Stomach smooth muscle (tissue), 2 donors: ENCODE data around the gene TERB1.
"Not testable (repeated sequence)": the region's sequence is repeated elsewhere in the genome, so short reads cannot be mapped to it uniquely, and the experiment has no call there.

Source experiments
- H3K27ac ChIP-seq: one replicate; pipeline ENCODE4 v1.7.0; 2013; ENCODE audit warnings: mild to moderate bottlenecking, low read length, inconsistent platforms
- H3K27me3 ChIP-seq, 2 donors: one replicate each; pipeline ENCODE4 v1.7.0; 2013; ENCODE audit warnings: low read length in 2 of 2; ENCODE audit not compliant: insufficient read depth in 2 of 2, control insufficient read depth in 1 of 2
- H3K36me3 ChIP-seq, 2 donors: one replicate each; pipeline ENCODE4 v1.7.0; 2013; ENCODE audit warnings: low read length in 2 of 2; ENCODE audit not compliant: control insufficient read depth in 2 of 2, insufficient read depth in 2 of 2
- H3K4me1 ChIP-seq: one replicate; pipeline ENCODE4 v1.7.0; 2013; ENCODE audit warnings: low read length; ENCODE audit not compliant: control insufficient read depth, insufficient read depth
- H3K4me3 ChIP-seq, 2 donors: one replicate each; pipeline ENCODE4 v1.7.0; 2013; ENCODE audit warnings: low read length in 2 of 2
- H3K9ac ChIP-seq, 2 donors: one replicate each; pipeline ENCODE4 v1.7.0; 2013; ENCODE audit warnings: low read length in 2 of 2, mild to moderate bottlenecking in 1 of 2
- H3K9me3 ChIP-seq, 2 donors: one replicate each; pipeline ENCODE4 v1.7.0; 2013; ENCODE audit warnings: low read length in 2 of 2; ENCODE audit not compliant: control insufficient read depth in 2 of 2
- donor health status: healthy.
- donor health status: Pancreatic carcinoma.

The TERB1 gene

DNA sequence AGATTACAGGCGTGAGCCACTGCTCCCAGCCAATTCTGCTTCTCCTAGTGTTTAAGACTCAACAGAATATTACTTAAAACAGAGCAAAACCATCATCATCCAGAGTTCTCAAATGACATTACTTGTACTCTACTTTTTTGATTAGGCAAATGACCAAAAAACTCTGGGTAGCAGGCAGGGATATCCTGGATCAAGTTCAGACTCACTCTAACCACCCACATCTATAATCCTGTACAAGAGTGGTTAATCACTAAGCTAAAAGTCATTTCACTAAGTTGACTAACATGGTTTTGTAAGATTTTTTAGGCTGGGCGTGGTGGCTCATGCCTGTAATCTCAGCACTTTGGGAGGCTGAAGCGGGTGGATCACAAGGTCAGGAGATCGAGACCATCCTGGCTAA is 22.6 kb upstream of the TERB1 start:
- no peaks in the 10 kb centered on the region for H3K27me3 ChIP-seq
- no peak overlapping the region for H3K27ac ChIP-seq
- H3K4me1 ChIP-seq, result peaks cover 4% of the 10 kb centered on the region
- H3K9ac ChIP-seq, result no peak overlapping the region
- no peak overlapping the region for H3K4me3 ChIP-seq
- peaks cover 35 to 37% of the 10 kb centered on the region in 2 donors for H3K36me3 ChIP-seq
- no peaks in the 10 kb centered on the region for H3K9me3 ChIP-seq

DNA sequence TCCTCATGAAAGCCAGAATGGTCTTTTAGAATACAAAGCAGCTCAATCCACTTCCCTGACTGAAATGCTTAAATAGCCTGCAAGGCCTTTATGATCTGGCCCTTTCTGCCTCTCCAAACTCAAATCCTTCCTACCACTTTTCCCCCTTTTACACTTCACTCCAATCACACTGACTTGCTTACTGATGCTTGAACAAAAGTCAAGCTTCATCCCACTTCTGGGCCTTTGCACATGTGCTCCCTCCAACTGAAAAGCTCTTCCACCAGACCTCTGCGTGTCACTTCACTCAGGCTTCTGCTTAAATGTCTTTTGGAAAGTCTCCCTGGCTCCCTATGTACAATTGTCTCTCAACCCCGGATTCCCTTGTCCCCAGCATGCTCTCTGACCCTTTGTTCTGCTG is 13.3 kb upstream of the TERB1 start:
- Histone ChIP-seq H3K36me3 (peaks cover 33 to 64% of the 10 kb centered on the region in 2 donors), H3K27ac (no peak overlapping the region), H3K4me3 (no peak overlapping the region), H3K4me1 (no peaks in the 10 kb centered on the region), H3K9ac (no peak overlapping the region), H3K9me3 (no peaks in the 10 kb centered on the region), H3K27me3 (no peaks in the 10 kb centered on the region)

DNA sequence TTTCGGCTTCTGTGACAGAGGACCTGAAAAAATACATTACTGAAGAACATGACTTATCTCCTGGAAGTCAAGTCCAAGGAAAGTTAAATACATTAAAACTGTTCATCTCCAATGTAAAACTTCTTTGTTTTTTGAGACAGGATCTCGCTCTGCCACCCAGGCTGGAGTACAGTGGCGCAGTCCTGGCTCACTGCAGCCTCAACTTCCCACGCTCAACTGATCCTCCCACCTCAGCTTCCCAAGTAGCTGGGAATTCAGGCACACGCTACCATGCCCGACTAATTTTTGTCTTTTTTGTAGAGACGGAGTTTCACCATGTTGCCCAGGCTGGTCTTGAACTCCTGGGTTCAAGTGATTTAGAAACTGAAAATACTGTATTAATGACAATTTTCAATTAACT is 9.7 kb upstream of the TERB1 start:
- Histone ChIP-seq H3K27me3 (no peaks in the 10 kb centered on the region), H3K27ac (no peak overlapping the region), H3K36me3 (peaks cover 41 to 50% of the 10 kb centered on the region in 2 donors), H3K4me1 (no peaks in the 10 kb centered on the region), H3K9me3 (no peaks in the 10 kb centered on the region), H3K9ac (no peak overlapping the region), H3K4me3 (no peak overlapping the region)

DNA sequence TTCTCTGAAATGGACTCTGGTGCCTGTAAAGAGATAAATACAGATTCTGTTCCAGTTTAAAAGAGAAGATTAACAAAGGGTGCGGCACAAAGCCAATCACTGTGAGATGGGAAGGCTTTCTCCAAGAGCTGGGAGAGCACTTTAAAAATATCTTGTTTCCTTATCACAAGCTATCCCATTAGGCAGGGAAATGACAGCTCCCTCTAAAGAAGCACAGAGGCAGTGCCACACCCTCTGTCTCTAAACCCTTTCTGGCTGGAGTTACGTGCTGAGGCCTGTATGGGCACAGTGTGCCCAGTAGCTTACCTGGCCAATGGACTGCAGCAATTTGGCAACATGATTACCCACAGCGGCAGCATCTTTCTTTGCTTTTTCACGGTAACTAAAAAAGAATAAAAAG is 9.0 kb upstream of the TERB1 start:
- no peaks in the 10 kb centered on the region for H3K27me3 ChIP-seq
- no peaks in the 10 kb centered on the region for H3K9me3 ChIP-seq
- no peak overlapping the region for H3K4me3 ChIP-seq
- no peak overlapping the region for H3K27ac ChIP-seq
- no peak overlapping the region for H3K9ac ChIP-seq
- H3K4me1 ChIP-seq, result no peaks in the 10 kb centered on the region
- H3K36me3 ChIP-seq, result peaks cover 41 to 53% of the 10 kb centered on the region in 2 donors

DNA sequence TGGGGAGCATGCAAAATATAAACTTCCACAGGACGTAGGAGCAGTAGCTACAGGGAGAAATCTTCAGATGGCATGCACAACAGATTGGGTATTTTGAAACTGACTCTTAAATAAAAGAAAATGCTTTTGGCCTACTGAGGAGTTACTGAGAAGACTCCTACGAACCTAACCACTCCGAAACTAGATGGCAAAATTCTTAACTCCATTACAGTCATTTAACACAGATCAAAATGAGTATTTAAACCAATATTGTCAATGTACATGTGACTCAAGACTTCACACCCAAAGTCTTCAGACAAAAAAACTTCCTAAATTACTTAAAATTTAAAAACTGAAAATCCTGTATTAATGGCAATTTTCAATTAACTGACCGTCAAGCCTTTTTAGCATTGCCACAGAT is 8.4 kb upstream of the TERB1 start:
- Histone ChIP-seq H3K9ac (no peak overlapping the region), H3K9me3 (no peaks in the 10 kb centered on the region), H3K4me1 (no peaks in the 10 kb centered on the region), H3K4me3 (no peak overlapping the region), H3K36me3 (peaks cover 43 to 54% of the 10 kb centered on the region in 2 donors), H3K27ac (no peak overlapping the region), H3K27me3 (no peaks in the 10 kb centered on the region)

DNA sequence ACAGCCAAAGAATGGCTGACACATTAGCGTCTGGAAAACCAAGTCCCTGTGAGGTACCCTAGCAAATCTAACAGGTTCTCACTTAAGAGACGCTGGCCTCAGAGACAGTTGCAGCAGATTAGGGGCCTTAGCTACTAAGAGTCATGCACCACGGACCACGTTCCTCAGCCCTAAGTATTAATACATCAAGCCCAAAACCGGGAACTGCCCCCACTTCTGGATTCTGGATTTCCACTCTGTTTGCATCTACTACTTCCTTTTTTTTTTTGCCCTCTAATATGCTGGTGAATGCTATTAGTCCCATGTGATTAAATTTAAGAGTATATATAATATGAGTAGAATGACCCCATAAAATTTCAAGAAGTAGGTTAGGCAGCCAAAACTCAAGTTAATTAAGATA is 775 bp upstream of the TERB1 start:
- H3K9ac ChIP-seq, result no peak overlapping the region
- no peaks in the 10 kb centered on the region for H3K27me3 ChIP-seq
- H3K4me1 ChIP-seq, result no peaks in the 10 kb centered on the region
- no peaks in the 10 kb centered on the region for H3K9me3 ChIP-seq
- peaks cover 24 to 35% of the 10 kb centered on the region in 2 donors for H3K36me3 ChIP-seq
- no peak overlapping the region for H3K27ac ChIP-seq
- H3K4me3 ChIP-seq, result no peak overlapping the region

DNA sequence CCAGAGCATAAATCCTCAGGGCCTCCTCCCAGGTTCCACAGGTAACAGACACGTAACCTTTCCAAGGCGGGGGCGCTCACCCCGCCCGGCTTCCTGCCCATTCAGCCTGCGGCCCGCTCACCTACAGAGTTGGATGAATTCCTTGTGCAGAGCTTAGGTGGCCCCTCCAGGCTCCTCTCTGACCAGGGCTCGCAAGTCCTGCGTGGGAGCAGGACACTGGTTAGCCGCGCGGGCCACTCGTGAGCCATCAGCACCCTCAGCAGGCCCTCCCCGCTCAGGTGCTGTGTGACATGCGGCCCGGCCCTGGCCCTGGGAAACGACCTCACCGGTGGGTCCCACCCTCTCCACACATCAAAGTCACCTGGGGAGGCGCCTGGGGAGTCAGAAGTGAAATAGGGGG is 528 bp downstream of the TERB1 start:
- H3K9ac ChIP-seq, result no peak overlapping the region
- no peak overlapping the region for H3K4me3 ChIP-seq
- no peaks in the 10 kb centered on the region for H3K9me3 ChIP-seq
- peaks cover 17 to 31% of the 10 kb centered on the region in 2 donors for H3K36me3 ChIP-seq
- no peak overlapping the region for H3K27ac ChIP-seq
- no peaks in the 10 kb centered on the region for H3K27me3 ChIP-seq
- no peaks in the 10 kb centered on the region for H3K4me1 ChIP-seq

DNA sequence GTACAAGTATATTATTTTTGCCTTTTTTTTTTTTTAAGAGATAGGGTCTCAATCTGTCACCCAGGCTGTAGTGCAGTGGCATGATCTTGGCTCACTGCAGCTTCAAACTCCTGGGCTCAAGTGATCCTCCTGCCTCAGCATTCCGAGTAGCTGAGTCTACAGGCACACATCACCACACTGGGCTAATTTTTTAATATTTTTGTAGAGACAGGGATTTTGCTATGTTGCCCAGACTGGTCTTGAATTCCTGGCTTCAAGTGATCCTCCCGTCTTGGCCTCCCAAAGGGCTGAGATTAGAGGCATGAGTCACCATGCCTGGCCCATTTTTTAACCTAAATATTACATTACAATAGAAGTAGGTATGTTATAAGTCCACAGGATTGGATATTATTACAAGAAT is 3.2 kb downstream of the TERB1 start:
- no peak overlapping the region for H3K27ac ChIP-seq
- H3K4me1 ChIP-seq, result no peaks in the 10 kb centered on the region
- no peak overlapping the region for H3K9ac ChIP-seq
- H3K27me3 ChIP-seq, result no peaks in the 10 kb centered on the region
- no peak overlapping the region for H3K4me3 ChIP-seq
- no peaks in the 10 kb centered on the region for H3K9me3 ChIP-seq
- peaks cover 4 to 13% of the 10 kb centered on the region in 2 donors for H3K36me3 ChIP-seq

DNA sequence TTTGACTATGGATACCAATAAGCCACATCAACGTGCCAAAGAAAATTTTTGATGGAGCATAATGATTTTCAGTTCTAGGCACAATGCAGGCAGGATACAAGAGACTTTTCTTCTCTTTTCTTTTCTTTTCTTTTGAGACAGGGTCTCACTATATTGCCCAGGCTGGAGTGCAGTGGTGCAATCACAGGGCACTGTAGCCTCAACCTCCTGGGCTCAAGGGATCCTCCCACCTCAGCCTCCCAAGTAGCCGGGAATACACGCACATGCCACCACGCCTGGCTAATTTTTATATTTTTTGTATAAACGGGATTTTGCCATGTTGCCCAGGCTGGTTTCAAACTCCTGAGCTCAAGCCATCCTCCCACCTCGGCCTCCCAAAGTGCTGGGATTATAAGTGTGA is 7.4 kb downstream of the TERB1 start:
- H3K36me3 ChIP-seq, H3K9me3 ChIP-seq, H3K9ac ChIP-seq, H3K4me3 ChIP-seq, H3K27me3 ChIP-seq, H3K4me1 ChIP-seq, H3K27ac ChIP-seq: not testable (repeated sequence)

DNA sequence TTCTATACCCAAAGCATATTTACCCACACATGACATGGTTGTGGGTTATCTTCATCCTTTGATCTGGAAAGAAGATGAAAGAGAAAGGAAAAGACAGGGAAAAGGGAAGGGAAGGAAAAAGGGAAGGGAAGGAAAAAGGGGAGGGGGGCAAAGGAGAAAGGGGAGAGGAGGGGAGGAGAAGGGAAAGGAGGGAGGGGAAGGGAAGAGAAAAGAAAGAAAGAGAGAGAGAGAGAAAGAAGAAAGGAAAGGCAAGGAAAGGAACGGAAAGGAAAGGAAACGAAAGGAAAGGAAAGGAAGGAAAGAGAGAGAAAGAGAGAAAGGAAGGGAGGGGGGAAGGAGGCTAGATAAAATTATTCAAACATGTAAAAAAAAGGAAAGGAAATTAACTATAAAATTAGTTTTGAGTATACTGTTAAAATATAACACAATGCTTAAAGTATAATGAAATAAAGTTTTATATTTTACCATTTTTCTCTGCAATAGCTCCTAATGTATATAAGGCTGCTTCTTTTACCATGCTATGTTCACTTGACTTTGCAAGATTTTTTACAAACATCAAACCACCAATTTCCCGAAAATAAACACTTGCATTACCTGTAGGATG is 11.2 kb downstream of the TERB1 start:
- Histone ChIP-seq H3K27ac (no peak overlapping the region), H3K4me3 (no peak overlapping the region), H3K36me3 (no peaks in the 10 kb centered on the region), H3K9me3 (no peaks in the 10 kb centered on the region), H3K9ac (no peak overlapping the region), H3K4me1 (no peaks in the 10 kb centered on the region), H3K27me3 (no peaks in the 10 kb centered on the region)

DNA sequence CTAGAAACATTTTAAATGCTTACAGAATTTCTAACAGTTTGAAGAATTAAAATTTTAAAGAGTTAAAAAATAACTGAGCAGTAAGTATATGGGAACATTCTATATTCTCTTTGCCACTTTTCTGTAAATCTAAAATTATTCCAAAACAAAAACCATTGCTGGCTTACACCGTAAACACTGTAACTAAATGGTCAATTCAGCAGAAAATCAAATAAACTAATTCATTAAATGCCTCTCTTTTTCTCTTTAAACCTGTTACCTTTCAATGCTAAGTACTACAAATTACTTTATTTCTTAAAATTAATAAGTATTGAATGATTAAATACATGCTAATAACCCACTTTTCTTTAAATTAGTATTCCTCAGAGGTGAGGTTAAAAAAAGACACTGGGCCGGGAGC is 14.0 kb downstream of the TERB1 start:
- no peak overlapping the region for H3K9ac ChIP-seq
- no peaks in the 10 kb centered on the region for H3K9me3 ChIP-seq
- no peaks in the 10 kb centered on the region for H3K36me3 ChIP-seq
- no peaks in the 10 kb centered on the region for H3K27me3 ChIP-seq
- no peak overlapping the region for H3K27ac ChIP-seq
- no peak overlapping the region for H3K4me3 ChIP-seq
- no peaks in the 10 kb centered on the region for H3K4me1 ChIP-seq
